Adipose tissue (tissue), 3 donors: Measurements from ENCODE around the gene CAGE1. TPM values are rescaled to one million over a fixed set of nuclear protein-coding genes. Genes with fewer than 3 reads are reported as not detected.
"Not testable (repeated sequence)": the region's sequence is repeated elsewhere in the genome, so short reads cannot be mapped to it uniquely, and the experiment has no call there.

Experiments
- H3K27ac ChIP-seq: one replicate; pipeline ENCODE4 v1.5.1; 2013; ENCODE audit warnings: low read depth, low read length
- WGBS, 3 donors: extraction: QIAGEN DNeasy Blood & Tissue Kit; methylation state at CpG; one replicate each; pipeline ENCODE4 v1.1.7; 2013; 5-methylcytosine and 5-hydroxymethylcytosine counted together
- polyA plus RNA-seq, 3 donors: library from polyadenylated mRNA; stranded (reverse); fragments of 200-250 nt; gene quantifications; one replicate each; pipeline ENCODE4 v1.2.3, GENCODE V29; 2013
- donor health status: healthy with polysubstance abuse.
- donor health status: Bipolar disorder and iron deficiency.
- donor health status: healthy.

The CAGE1 gene
- polyA plus RNA-seq, 3 donors: not detected

DNA sequence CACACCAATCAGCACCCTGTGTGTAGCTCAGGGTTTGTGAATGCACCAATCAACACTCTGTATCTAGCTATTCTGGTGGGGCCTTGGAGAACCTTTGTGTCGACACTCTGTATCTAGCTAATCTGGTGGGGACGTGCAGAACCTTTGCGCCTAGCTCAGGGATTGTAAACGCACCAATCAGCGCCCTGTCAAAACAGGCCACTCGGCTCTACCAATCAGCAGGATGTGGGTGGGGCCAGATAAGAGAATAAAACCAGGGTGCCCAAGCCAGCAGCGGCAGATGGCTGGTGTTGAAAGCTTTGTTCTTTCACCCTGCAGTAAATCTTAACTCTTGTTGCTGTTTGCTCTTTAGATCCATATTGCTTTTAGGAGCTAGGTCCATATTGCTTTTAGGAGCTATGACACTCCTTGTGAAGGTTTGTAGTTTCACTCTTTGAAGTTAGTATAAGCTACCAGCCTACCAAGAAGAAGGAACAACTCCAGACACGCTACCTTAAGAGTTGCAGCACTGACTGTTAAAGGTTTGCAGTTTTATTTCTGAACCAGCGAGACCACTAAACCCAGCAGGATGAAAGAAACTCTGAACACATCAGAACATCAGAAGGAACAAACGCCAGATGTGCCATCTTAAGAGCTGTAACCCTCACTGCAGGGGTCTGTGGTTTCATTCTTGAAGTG is 44.6 kb downstream of the CAGE1 start:
- WGBS, 3 donors: 80 to 90% (median 85%) methylated on average over 10 of the region's 10 CpGs
- H3K27ac ChIP-seq: not testable (repeated sequence)

- WGBS, 3 donors: 87 to 90% (median 88%) methylated on average over 21 to 29 of the region's 29 CpGs
- H3K27ac ChIP-seq: no peak overlapping the region
Measured at GRCh38 chr6:7343546-7344475, 45.7 kb downstream of the CAGE1 start.

DNA sequence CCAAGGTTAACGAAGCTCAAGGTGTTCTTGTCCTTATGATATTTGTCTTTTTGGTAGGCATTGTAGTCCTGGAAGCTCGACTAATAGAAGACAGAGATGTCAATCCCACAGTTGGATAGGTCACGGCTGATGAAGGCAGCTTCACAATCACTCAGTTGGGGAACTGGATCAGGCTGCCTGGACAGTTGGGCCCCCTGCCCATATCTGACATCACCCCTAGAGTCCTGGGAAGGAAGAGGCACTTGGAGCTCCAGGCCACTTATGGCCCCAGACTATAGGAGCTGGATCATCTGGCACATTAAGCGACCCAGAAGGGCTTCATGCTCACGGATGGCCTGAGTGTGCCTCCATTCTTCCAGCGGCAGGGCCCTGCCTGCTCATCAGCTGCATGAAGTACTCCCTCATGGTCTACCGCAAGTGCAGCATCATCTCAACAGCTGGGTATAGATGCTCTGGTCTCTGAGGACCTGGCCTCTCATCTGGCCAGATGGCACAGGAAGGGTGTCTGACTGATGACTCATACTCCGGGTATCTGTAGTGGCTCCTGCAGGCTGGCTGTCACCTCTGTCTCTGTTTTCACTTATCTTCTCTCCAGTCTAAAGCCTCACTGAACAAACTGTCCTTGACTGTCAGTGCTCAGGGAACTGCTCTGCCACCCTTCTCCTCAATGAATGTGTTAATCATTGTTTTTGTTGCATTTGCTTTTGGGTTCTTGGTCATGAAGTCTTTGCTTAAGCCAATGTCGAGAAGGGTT is 47.4 kb downstream of the CAGE1 start:
- WGBS, 3 donors: 83 to 87% (median 85%) methylated on average over 9 of the region's 9 CpGs
- H3K27ac ChIP-seq: no peak overlapping the region

GRCh38 chr6:7341271-7341670 is 48.3 kb downstream of the CAGE1 start:
- no peak overlapping the region for H3K27ac ChIP-seq
- WGBS, 3 donors: 94 to 95% (median 94%) methylated on average over 3 of the region's 3 CpGs

- WGBS, 3 donors: 73 to 79% (median 76%) methylated on average over 14 of the region's 14 CpGs
- H3K27ac ChIP-seq: not testable (repeated sequence)
Measured at GRCh38 chr6:7339007-7339732, 50.4 kb downstream of the CAGE1 start.

GRCh38 chr6:7338031-7338430 is 51.5 kb downstream of the CAGE1 start:
- no peak overlapping the region for H3K27ac ChIP-seq
- 62 to 85% (median 63%) methylated on average over 2 of the region's 2 CpGs for WGBS, 3 donors

GRCh38 chr6:7335519-7335918 is 54.0 kb downstream of the CAGE1 start:
- H3K27ac ChIP-seq: no peak overlapping the region
- 83 to 89% (median 86%) methylated on average over 3 of the region's 3 CpGs for WGBS, 3 donors

GRCh38 chr6:7334685-7335084 is 54.9 kb downstream of the CAGE1 start:
- WGBS, 3 donors: 80 to 91% (median 89%) methylated on average over 3 of the region's 3 CpGs
- no peak overlapping the region for H3K27ac ChIP-seq

GRCh38 chr6:7332090-7332745 is 57.3 kb downstream of the CAGE1 start:
- no peak overlapping the region for H3K27ac ChIP-seq
- 72 to 83% (median 78%) methylated on average over 8 of the region's 8 CpGs for WGBS, 3 donors

DNA sequence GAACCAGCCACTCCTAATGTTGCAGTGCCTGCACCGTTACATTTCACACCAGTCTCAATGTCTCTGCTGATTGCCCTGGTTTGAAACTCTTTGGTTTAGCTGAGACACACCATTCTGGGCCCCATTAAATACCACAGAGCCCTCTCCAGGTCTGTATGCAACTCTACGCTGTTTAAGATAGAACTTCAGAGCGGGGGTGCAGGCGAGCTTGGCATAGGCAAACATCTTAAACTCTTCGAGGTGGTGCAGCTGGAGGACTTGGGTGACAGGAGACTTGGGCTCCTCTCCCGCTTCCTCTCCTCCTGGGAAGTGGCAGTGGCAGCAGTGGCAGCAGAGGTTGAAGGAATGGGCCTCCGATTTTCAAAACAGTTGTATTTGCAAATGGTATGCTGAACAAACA is 58.1 kb downstream of the CAGE1 start:
- H3K27ac ChIP-seq: no peak overlapping the region
- 90 to 96% (median 93%) methylated on average over 7 of the region's 7 CpGs for WGBS, 3 donors

GRCh38 chr6:7328243-7328642 is 61.3 kb downstream of the CAGE1 start:
- 31 to 47% (median 45%) methylated on average over 2 of the region's 2 CpGs for WGBS, 3 donors
- H3K27ac ChIP-seq: no peak overlapping the region

DNA sequence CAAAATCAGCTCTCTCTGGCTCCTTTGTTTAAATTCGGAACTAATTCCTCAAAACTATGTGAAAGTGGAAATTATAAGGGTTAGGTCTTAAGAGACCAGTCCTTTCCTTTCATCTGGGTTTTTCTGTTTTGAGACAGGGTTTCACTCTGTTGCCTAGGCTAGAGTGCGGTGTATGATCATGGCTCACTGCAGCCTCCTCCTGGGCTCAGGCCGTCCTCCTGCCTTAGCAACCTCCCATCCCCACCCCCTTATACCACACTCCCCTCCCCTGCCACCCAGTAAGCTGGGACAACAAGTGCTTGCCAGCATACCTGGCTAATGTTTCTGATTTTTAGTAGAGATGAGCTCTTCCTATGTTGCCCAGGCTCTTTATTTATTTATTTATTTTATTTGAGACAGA is 63.8 kb downstream of the CAGE1 start:
- WGBS, 3 donors: 79 to 87% (median 82%) methylated on average over 3 of the region's 3 CpGs
- no peak overlapping the region for H3K27ac ChIP-seq

- 48 to 72% (median 66%) methylated on average over 7 of the region's 7 CpGs for WGBS, 3 donors
- H3K27ac ChIP-seq: no peak overlapping the region
Measured at GRCh38 chr6:7324520-7324919, 65.0 kb downstream of the CAGE1 start.

DNA sequence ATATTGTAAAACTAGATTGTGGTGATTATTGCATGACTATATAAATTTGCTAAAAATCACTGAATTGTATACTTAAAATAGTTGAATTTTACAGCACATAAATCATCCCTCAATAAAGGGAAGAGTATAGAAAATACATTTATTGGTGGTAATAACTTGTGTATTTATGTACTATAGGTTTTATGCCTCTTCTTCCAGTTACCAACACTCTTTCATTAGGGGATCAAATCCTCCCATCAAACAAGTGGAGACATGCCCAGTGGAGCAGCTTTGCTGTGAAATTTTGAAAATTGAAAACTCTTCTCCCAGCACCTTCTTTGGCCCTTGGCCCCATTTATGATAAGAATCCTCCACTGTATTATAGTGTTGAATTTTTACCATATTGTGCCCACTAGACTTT is 66.5 kb downstream of the CAGE1 start:
- no peak overlapping the region for H3K27ac ChIP-seq

DNA sequence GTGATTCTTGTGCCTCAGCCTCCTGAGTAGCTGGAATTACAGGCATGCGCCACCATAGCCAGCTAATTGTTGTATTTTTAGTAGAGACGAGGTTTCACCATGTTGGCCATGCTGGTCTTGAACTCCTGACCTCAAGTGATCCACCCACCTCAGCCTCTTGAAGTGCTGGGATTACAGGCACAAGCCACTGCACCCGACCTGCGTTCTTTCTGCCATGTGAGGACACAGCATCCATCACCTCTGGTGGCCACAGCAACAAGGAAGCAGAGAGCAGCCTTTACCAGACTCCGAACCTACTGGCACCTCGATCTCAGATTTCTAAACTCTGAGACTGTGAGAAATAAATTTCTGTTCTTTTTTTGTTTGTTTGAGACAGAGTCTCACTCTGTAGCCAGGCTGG is 67.7 kb downstream of the CAGE1 start:
- 82 to 87% (median 86%) methylated on average over 6 of the region's 6 CpGs for WGBS, 3 donors
- not testable (repeated sequence) for H3K27ac ChIP-seq

- H3K27ac ChIP-seq: not testable (repeated sequence)
- 88 to 93% (median 89%) methylated on average over 2 of the region's 2 CpGs for WGBS, 3 donors
Measured at GRCh38 chr6:7319406-7319805, 70.1 kb downstream of the CAGE1 start.

DNA sequence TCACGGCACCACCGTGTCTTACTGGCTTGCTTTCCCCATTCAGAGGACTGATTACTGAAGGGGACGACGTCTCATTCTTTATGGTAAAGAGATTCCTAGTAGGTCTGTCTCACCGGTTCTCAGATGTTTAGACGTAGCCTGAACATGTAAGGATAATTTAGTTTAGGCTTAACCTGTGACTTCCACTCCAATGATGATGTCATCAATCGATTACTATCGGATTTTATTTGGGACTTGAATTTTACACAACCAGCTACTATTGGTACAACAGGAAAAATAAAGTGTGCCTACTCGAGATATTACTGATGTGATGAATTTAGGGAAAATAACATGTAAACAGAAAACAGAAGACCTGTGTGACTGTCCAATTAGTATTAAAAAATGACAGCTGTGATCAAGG is 72.0 kb downstream of the CAGE1 start:
- WGBS, 3 donors: 75 to 85% (median 83%) methylated on average over 9 of the region's 9 CpGs
- H3K27ac ChIP-seq: no peak overlapping the region
